ENCODE results near the gene SDCCAG8.

Gene SDCCAG8

DNA sequence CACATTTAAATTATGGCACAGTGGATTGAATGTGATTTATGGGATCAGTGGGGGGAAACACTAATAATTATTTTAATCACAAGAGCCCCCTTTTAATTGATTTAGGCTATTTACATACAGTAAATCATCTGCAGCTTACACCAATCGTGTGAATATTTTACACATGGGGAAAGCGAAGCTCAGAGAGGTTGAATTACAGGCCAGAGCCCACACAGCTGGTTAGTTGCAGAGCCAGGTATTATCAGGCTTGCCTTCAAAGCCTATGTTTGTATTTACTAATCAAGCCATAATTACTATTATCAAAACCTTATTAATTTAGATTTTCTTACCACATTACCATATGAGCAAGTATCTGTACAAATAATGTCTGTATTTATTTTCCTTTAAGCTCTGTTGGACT, 749 bp downstream of the SDCCAG8 start:
- TF ChIP-seq, protein P1, sequence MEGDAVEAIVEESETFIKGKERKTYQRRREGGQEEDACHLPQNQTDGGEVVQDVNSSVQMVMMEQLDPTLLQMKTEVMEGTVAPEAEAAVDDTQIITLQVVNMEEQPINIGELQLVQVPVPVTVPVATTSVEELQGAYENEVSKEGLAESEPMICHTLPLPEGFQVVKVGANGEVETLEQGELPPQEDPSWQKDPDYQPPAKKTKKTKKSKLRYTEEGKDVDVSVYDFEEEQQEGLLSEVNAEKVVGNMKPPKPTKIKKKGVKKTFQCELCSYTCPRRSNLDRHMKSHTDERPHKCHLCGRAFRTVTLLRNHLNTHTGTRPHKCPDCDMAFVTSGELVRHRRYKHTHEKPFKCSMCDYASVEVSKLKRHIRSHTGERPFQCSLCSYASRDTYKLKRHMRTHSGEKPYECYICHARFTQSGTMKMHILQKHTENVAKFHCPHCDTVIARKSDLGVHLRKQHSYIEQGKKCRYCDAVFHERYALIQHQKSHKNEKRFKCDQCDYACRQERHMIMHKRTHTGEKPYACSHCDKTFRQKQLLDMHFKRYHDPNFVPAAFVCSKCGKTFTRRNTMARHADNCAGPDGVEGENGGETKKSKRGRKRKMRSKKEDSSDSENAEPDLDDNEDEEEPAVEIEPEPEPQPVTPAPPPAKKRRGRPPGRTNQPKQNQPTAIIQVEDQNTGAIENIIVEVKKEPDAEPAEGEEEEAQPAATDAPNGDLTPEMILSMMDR (IDR thresholded peaks at IDR 0.05): no peak

DNA sequence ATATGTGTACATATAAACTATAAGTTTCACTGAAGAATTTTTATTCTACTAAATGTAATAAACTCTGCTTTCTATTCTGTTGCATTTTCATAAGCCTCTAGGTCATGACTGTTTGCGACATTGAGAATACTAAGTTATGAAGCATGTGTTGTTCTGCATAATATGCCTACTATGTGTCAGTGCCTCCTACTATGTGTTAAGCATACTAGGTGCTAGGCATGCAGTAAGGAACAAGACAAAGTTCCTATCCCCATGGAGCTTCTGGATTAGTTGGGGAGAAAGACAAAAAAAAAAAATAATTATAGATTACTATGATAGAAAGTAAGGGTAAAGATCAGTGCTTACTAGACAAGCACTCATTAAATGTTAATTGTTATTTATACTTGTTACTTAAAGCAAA, 1.3 kb downstream of the SDCCAG8 start:
- TF ChIP-seq, protein P1 (IDR thresholded peaks at IDR 0.05): no peak

DNA sequence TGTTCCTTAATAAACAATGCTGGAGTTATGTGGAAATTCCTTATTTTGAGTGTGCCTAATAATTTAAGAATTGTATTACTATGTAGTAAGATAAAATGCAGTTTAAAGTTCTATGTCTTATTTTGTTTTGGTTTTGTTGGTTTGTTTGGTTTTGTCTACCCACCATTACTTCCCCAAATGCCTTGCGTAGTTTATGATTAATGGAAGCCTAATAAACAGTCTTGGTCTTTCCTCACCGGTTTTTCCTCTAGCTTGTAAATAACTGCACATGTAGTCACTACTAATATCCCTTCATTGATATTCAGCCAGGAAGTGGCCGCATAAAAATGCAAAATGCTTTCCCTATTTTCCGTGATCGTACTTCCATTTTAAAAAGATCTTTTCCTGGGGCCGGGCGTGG, 2.9 kb downstream of the SDCCAG8 start:
- TF ChIP-seq, protein P1 (IDR thresholded peaks at IDR 0.05): no peak

DNA sequence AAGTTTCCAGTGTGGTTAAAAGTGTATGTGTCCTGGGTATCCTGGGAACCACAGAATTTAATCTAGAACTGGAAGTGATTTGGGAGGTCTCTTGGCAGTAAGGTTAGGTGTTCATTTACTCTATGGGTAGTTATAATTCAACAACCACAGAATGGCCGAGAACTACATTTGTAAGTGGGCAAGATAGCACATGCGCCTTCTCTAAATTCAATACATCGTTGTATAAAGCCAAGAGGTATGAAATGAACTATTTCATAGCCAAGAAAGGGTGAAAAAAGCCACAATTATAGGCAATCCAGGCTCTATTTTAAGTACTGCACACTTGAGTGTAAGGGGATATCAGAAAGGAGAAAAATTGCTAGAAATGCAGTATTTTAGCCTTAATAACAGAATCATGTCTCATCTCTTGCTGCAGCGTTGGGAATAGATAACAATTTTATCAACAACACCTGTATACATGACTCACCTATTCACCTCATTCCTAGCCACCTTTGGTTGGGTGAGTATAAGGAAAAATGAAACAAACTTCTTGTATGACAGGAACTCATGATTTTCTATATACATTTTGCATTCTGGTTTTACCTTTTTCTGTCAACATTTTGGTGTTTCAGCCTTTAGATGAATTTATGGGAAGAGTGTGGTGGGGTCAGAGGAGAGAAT, 4.5 kb downstream of the SDCCAG8 start:
- TF ChIP-seq, protein P1 (IDR thresholded peaks at IDR 0.05): no peak

DNA sequence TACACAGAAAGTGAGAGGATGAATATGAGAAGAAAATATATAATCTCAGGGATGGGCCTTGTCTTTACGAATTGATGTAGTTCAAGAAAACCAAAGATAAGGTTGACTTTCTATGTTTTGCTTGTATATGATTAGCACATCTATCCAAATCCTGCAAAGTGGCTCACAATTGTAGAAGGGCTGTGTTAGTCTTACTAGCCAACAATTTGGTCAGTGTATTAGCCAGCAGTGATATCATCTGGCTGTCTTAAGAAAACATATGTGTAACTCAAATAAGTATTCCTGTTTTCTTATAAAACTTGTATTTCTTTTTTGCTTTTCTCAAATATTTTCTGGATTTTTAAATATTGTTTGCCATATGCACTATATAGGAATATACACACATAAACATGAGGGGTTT, 5.5 kb downstream of the SDCCAG8 start:
- TF ChIP-seq, protein P1 (IDR thresholded peaks at IDR 0.05): no peak

DNA sequence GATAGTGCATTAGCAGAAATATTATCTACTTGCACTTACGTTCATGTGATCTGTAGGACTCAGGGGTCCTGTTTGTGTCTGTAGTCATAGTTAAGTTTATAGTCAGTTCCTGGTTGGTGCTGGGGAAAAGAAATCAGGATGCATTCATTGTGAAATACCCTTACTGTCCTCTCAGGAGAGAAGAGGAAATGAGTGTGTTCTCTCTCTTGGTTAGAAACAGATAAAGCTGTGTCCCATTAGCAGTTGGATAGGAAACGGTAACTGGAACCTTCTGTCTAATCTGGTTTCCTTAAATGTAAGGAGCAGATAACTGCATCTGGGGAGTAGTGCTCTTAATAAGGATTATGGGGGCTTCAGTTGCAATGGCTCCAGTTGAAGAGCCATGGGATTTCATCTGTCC, 8.9 kb downstream of the SDCCAG8 start:
- TF ChIP-seq, protein P1 (IDR thresholded peaks at IDR 0.05): no peak

DNA sequence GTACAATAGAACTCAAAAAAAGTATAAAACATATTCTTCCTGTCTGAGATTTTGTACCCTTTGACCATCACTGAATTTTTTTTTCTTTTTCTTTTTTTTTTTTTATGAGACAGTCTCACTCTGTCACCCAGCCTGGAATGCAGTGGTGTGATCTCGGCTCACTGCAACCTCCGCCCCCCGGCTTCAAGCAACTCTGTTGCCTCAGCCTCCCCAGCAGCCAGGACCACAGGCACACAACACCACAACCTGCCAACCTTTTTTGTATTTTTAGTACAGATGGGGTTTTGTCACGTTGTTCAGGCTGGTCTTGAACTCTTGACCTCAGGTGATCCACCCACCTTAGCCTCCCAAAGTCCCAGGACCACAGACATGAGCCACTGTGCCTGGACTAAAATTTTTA, 10.4 kb downstream of the SDCCAG8 start:
- TF ChIP-seq, protein P1 (IDR thresholded peaks at IDR 0.05): no peak

DNA sequence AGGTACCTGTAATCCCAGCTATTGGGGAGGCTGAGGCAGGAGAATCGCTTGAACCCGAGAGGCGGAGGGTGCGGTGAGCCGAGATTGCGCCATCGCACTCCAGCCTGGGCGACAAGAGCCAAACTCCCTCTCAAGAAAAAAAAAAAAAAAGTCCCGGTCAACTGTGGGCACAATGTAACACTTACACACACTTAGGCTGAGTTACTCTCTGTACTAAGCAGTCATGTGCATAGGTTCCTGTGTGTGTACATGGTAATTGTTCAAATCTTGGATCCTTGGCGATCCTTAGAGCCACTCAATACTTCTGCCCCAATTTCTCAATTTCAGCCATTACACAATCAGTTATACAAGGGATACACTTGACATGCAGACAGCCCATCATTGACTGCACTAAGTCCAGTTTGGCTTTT, 11.6 kb downstream of the SDCCAG8 start:
- TF ChIP-seq, protein P1 (IDR thresholded peaks at IDR 0.05): no peak
